H9 (cell line): Measurements from ENCODE around the gene KRTAP26-1. TPM values are rescaled to one million over a fixed set of nuclear protein-coding genes. Genes with fewer than 3 reads are reported as not detected.

Experiments
- DNase-seq: peaks from one replicate; pipeline ENCODE4 v3.0.0-alpha.2; 2017
- H2AFZ ChIP-seq: one replicate; pipeline ENCODE4 v1.6.1; 2013; ENCODE audit warnings: mild to moderate bottlenecking, low read length, control low read depth, moderate library complexity
- H2AK5ac ChIP-seq: 2 replicates; pipeline ENCODE4 v1.6.1; 2013; ENCODE audit warnings: low read length, control low read depth, mixed read lengths; ENCODE audit not compliant: insufficient read length
- H2BK120ac ChIP-seq: one replicate; pipeline ENCODE4 v1.6.1; 2013; ENCODE audit warnings: low read depth, mild to moderate bottlenecking, low read length, control low read depth, inconsistent platforms; ENCODE audit not compliant: poor library complexity, severe bottlenecking
- H2BK12ac ChIP-seq: 2 replicates; pipeline ENCODE4 v1.6.1; 2013; ENCODE audit warnings: low read length, control low read depth, mixed read lengths, low read depth; ENCODE audit not compliant: insufficient read length
- H2BK15ac ChIP-seq: 2 replicates; pipeline ENCODE4 v1.6.1; 2013; ENCODE audit warnings: low read depth, low read length, control low read depth
- H2BK20ac ChIP-seq: one replicate; pipeline ENCODE4 v1.6.1; 2013; ENCODE audit warnings: low read depth, mild to moderate bottlenecking, low read length, control low read depth, inconsistent platforms; ENCODE audit not compliant: poor library complexity, severe bottlenecking
- H2BK5ac ChIP-seq: 2 replicates; pipeline ENCODE4 v1.6.1; 2013; ENCODE audit warnings: low read length, control low read depth, mixed read lengths; ENCODE audit not compliant: insufficient read length
- H3K14ac ChIP-seq: 2 replicates; pipeline ENCODE4 v1.6.1; 2013; ENCODE audit warnings: low read length, control low read depth; ENCODE audit not compliant: insufficient read depth
- H3K18ac ChIP-seq: 2 replicates; pipeline ENCODE4 v1.6.1; 2013; ENCODE audit warnings: low read depth, mild to moderate bottlenecking, mixed read lengths, low read length, control low read depth; ENCODE audit not compliant: insufficient read length
- H3K23ac ChIP-seq: 2 replicates; pipeline ENCODE4 v1.6.1; 2013; ENCODE audit warnings: low read length, control low read depth, mixed read lengths, low read depth; ENCODE audit not compliant: insufficient read length
- H3K23me2 ChIP-seq: 2 replicates; pipeline ENCODE4 v1.6.1; 2013; ENCODE audit warnings: low read depth, mild to moderate bottlenecking, mixed read lengths, low read length, control low read depth; ENCODE audit not compliant: insufficient read length, poor library complexity, severe bottlenecking
- H3K27ac ChIP-seq: 2 replicates; pipeline ENCODE4 v1.5.1; 2013; ENCODE audit warnings: low read length, control low read depth, mixed read lengths, low read depth; ENCODE audit not compliant: insufficient read length
- H3K27me3 ChIP-seq: 2 replicates; pipeline ENCODE4 v1.6.1; 2013; ENCODE audit warnings: low read length, control low read depth, inconsistent platforms; ENCODE audit not compliant: insufficient read depth
- H3K4ac ChIP-seq: 2 replicates; pipeline ENCODE4 v1.6.1; 2013; ENCODE audit warnings: low read depth, mild to moderate bottlenecking, control low read depth, inconsistent platforms, low read length, moderate library complexity
- H3K4me1 ChIP-seq: 2 replicates; pipeline ENCODE4 v1.6.1; 2013; ENCODE audit warnings: low read length, control low read depth, inconsistent platforms; ENCODE audit not compliant: insufficient read depth
- H3K4me2 ChIP-seq: 2 replicates; pipeline ENCODE4 v1.6.1; 2013; ENCODE audit warnings: low read length, control low read depth, mixed read lengths; ENCODE audit not compliant: insufficient read length, insufficient read depth
- H3K56ac ChIP-seq: 2 replicates; pipeline ENCODE4 v1.6.1; 2013; ENCODE audit warnings: low read depth, mild to moderate bottlenecking, mixed read lengths, low read length, control low read depth; ENCODE audit not compliant: insufficient read length
- H3K79me1 ChIP-seq: 2 replicates; pipeline ENCODE4 v1.6.1; 2013; ENCODE audit warnings: low read depth, mild to moderate bottlenecking, moderate library complexity, low read length, control low read depth, inconsistent platforms; ENCODE audit not compliant: insufficient read depth, poor library complexity, severe bottlenecking
- H3K79me2 ChIP-seq: 2 replicates; pipeline ENCODE4 v1.6.1; 2013; ENCODE audit warnings: low read length, control low read depth, inconsistent platforms; ENCODE audit not compliant: insufficient read depth
- H3K9ac ChIP-seq: 2 replicates; pipeline ENCODE4 v1.6.1; 2013; ENCODE audit warnings: low read length, control low read depth, mixed read lengths; ENCODE audit not compliant: insufficient read length; ENCODE audit errors: extremely low read depth
- H3K9me3 ChIP-seq: one replicate; pipeline ENCODE4 v1.6.1; 2013; ENCODE audit warnings: low read depth, low read length, inconsistent platforms; ENCODE audit not compliant: control insufficient read depth
- H3T11ph ChIP-seq: one replicate; pipeline ENCODE4 v1.6.1; 2013; ENCODE audit warnings: mild to moderate bottlenecking, low read length, control low read depth, inconsistent platforms
- H4K20me1 ChIP-seq: one replicate; pipeline ENCODE4 v1.6.1; 2013; ENCODE audit not compliant: control insufficient read depth, insufficient read length, insufficient read depth
- H4K5ac ChIP-seq: 2 replicates; pipeline ENCODE4 v1.6.1; 2013; ENCODE audit warnings: low read depth, mild to moderate bottlenecking, mixed read lengths, low read length, control low read depth; ENCODE audit not compliant: insufficient read length
- H4K8ac ChIP-seq: replicated peaks from 2 replicates; pipeline ENCODE4 v1.6.1; 2013; ENCODE audit warnings: low read length, control low read depth, mixed read lengths, low read depth; ENCODE audit not compliant: insufficient read length
- H4K91ac ChIP-seq: 2 replicates; pipeline ENCODE4 v1.6.1; 2013; ENCODE audit warnings: low read depth, mild to moderate bottlenecking, moderate library complexity, mixed read lengths, low read length, control low read depth; ENCODE audit not compliant: insufficient read length
- H3K27ac Mint-ChIP-seq, 3 experiments: 2 replicates in 2 of 3; 3 replicates in 1 of 3; pipeline ENCODE4 v1.8.0; 2020 to 2021; ENCODE audit warnings: mixed read lengths in 3 of 3, mild to moderate bottlenecking in 1 of 3, moderate library complexity in 1 of 3
- H3K27me3 Mint-ChIP-seq: 2 replicates; pipeline ENCODE4 v1.8.0; 2021; ENCODE audit warnings: low read depth, mild to moderate bottlenecking, moderate library complexity, mixed read lengths
- H3K36me3 Mint-ChIP-seq, 3 experiments: 2 replicates in 2 of 3; 3 replicates in 1 of 3; pipeline ENCODE4 v1.8.0; 2020 to 2021; ENCODE audit warnings: low read depth in 3 of 3, mixed read lengths in 3 of 3; ENCODE audit not compliant: insufficient read depth in 1 of 3
- H3K4me1 Mint-ChIP-seq, 2 experiments: 2 replicates each; pipeline ENCODE4 v1.8.0; 2020; ENCODE audit warnings: mixed read lengths in 2 of 2
- H3K4me3 Mint-ChIP-seq, 2 experiments: 2 replicates in 1 of 2; 3 replicates in 1 of 2; pipeline ENCODE4 v1.8.0; 2020 to 2021; ENCODE audit warnings: mild to moderate bottlenecking in 2 of 2, mixed read lengths in 2 of 2, moderate library complexity in 1 of 2
- H3K9me3 Mint-ChIP-seq, 2 experiments: 2 replicates in 1 of 2; 3 replicates in 1 of 2; pipeline ENCODE4 v1.8.0; 2020; ENCODE audit warnings: mild to moderate bottlenecking in 2 of 2, mixed read lengths in 2 of 2, moderate library complexity in 1 of 2
- WGBS: extraction: QIAGEN DNeasy Blood & Tissue Kit; methylation state at CpG from one replicate; pipeline ENCODE4 v1.1.7; 2013; ENCODE audit warnings: missing lambda C conversion rate, low lambda C conversion rate, mixed read lengths; ENCODE audit not compliant: insufficient read length; ENCODE audit errors: extremely low coverage; 5-methylcytosine and 5-hydroxymethylcytosine counted together
- total RNA-seq: library from RNA; stranded (reverse); gene quantifications from 2 replicates; pipeline ENCODE4 v1.2.1, GENCODE V29; 2021
- TF ChIP-seq, protein P1 (sequence below): fragments of 200-600 bp; sonication (generic); conservative IDR thresholded peaks from 3 replicates; pipeline ENCODE4 v1.8.0; 2021; ENCODE audit warnings: antibody characterized with exemption, mild to moderate bottlenecking

KRTAP26-1 gene
- total RNA-seq, 1 experiment from 2014 or later: not detected

DNA sequence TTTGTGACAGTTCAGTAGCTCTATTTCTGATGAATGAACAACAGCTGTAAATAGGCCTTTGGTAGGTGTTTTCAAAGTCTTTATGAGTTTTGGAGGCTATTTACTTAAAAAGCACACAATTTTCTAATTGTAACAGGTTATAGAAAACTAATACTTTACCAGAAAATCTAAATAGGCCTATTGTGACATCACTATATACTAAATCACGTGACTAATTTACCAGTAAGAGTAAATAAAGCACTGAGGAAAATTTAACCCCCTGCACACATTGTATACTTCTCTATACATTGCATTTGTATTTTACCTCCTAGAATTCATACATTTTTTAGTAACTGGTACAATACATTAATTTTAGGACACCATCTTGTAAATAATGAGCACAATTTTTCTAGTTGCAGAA is 15.0 kb downstream of the KRTAP26-1 start:
- no CpG with 5 or more reads among the region's 1 CpG for WGBS

More for the DNA sequence above, 15.0 kb downstream of the KRTAP26-1 start:
- H3K23me2 ChIP-seq: no peaks in the 10 kb centered on the region
- Mint-ChIP-seq H3K36me3 (no peaks in the 10 kb centered on the region), H3K4me3 (no peak overlapping the region), H3K4me1 (no peaks in the 10 kb centered on the region), H3K27ac (no peak overlapping the region), H3K27me3 (no peaks in the 10 kb centered on the region), H3K9me3 (no peaks in the 10 kb centered on the region)
- H4K8ac ChIP-seq: no peak overlapping the region
- H3K9ac ChIP-seq: no peak overlapping the region
- no peak overlapping the region for H2AFZ ChIP-seq
- H2BK5ac ChIP-seq: no peak overlapping the region
- no peak overlapping the region for H3K18ac ChIP-seq
- no peak overlapping the region for H2BK12ac ChIP-seq
- TF ChIP-seq, protein P1, sequence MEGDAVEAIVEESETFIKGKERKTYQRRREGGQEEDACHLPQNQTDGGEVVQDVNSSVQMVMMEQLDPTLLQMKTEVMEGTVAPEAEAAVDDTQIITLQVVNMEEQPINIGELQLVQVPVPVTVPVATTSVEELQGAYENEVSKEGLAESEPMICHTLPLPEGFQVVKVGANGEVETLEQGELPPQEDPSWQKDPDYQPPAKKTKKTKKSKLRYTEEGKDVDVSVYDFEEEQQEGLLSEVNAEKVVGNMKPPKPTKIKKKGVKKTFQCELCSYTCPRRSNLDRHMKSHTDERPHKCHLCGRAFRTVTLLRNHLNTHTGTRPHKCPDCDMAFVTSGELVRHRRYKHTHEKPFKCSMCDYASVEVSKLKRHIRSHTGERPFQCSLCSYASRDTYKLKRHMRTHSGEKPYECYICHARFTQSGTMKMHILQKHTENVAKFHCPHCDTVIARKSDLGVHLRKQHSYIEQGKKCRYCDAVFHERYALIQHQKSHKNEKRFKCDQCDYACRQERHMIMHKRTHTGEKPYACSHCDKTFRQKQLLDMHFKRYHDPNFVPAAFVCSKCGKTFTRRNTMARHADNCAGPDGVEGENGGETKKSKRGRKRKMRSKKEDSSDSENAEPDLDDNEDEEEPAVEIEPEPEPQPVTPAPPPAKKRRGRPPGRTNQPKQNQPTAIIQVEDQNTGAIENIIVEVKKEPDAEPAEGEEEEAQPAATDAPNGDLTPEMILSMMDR: no peak
- no peak overlapping the region for H4K5ac ChIP-seq
- H4K91ac ChIP-seq: no peak overlapping the region
- H3K4me1 ChIP-seq: no peaks in the 10 kb centered on the region
- DNase-seq: no peak
- H2BK20ac ChIP-seq: no peak overlapping the region
- no peaks in the 10 kb centered on the region for H3K9me3 ChIP-seq
- no peak overlapping the region for H3T11ph ChIP-seq
- H3K27ac ChIP-seq: no peak overlapping the region
- H2BK15ac ChIP-seq: no peak overlapping the region
- no peak overlapping the region for H3K4ac ChIP-seq
- no peak overlapping the region for H3K14ac ChIP-seq
- no peaks in the 10 kb centered on the region for H4K20me1 ChIP-seq
- H3K4me2 ChIP-seq: no peak overlapping the region
- no peak overlapping the region for H3K23ac ChIP-seq
- no peaks in the 10 kb centered on the region for H3K79me1 ChIP-seq
- H2AK5ac ChIP-seq: no peak overlapping the region
- H2BK120ac ChIP-seq: no peak overlapping the region
- H3K27me3 ChIP-seq: no peaks in the 10 kb centered on the region
- H3K79me2 ChIP-seq: no peaks in the 10 kb centered on the region
- no peak overlapping the region for H3K56ac ChIP-seq
